ENCODE results near the gene PHETA2. TPM values are rescaled to one million over a fixed set of nuclear protein-coding genes. Genes with fewer than 3 reads are reported as not detected.

The PHETA2 gene
- total RNA-seq, 3 donors from 2014 or later (not counting 1 experiment from before 2014, with no cell fraction given): 1.2 to 2.3 (median 1.8) TPM

GRCh38 chr22:42041784-42042183 is 32.3 kb upstream of the PHETA2 start:
- no peak for DNase-seq
- Histone ChIP-seq H3K27ac (ENCODE audit: low read length) (no peak overlapping the region), H3K4me1 (ENCODE audit: control insufficient read depth, insufficient read depth, low read length) (no peaks in the 10 kb centered on the region), H3K36me3 (ENCODE audit: control insufficient read depth, insufficient read depth, low read length) (no peaks in the 10 kb centered on the region), H3K4me3 (ENCODE audit: low read length) (no peak overlapping the region), H3K9me3 (ENCODE audit: control insufficient read depth, insufficient read depth, low read length) (no peaks in the 10 kb centered on the region), H3K27me3 (ENCODE audit: control insufficient read depth, insufficient read depth, low read length) (no peaks in the 10 kb centered on the region)
- peaks cover 0 to 4% of the 10 kb centered on the region in 2 donors for H3K4me1 Mint-ChIP-seq
- no peak for TF ChIP-seq CTCF (IDR thresholded peaks at IDR 0.05)
- H3K9me3 Mint-ChIP-seq: peaks cover 5 to 8% of the 10 kb centered on the region in 2 donors
- intact Hi-C loops (cut with micrococcal nuclease): no loop called here
- H3K4me3 Mint-ChIP-seq: no peak overlapping the region
- no peak overlapping the region for H3K27ac Mint-ChIP-seq
- H3K36me3 Mint-ChIP-seq: peaks cover 10% of the 10 kb centered on the region
- ATAC-seq: no peak
- H3K27me3 Mint-ChIP-seq (ENCODE audit: low read depth in 2 of 2): no peaks in the 10 kb centered on the region

- intact Hi-C loops (cut with micrococcal nuclease): no loop called here
- Mint-ChIP-seq H3K9me3 (peaks cover 0 to under 1% of the 10 kb centered on the region in 2 donors), H3K36me3 (no peaks in the 10 kb centered on the region), H3K4me3 (no peak overlapping the region), H3K27me3 (ENCODE audit: low read depth in 2 of 2) (no peaks in the 10 kb centered on the region), H3K4me1 (no peaks in the 10 kb centered on the region), H3K27ac (no peak overlapping the region)
- no peak for TF ChIP-seq CTCF (IDR thresholded peaks at IDR 0.05)
- no peak for ATAC-seq
- H3K36me3 ChIP-seq (ENCODE audit: control insufficient read depth, insufficient read depth, low read length): no peaks in the 10 kb centered on the region
- no peak overlapping the region for H3K4me3 ChIP-seq (ENCODE audit: low read length)
- H3K9me3 ChIP-seq (ENCODE audit: control insufficient read depth, insufficient read depth, low read length): no peaks in the 10 kb centered on the region
- 77% methylated on average over 2 of the region's 2 CpGs for WGBS (ENCODE audit: insufficient coverage)
- no peak overlapping the region for H3K27ac ChIP-seq (ENCODE audit: low read length)
- no peaks in the 10 kb centered on the region for H3K4me1 ChIP-seq (ENCODE audit: control insufficient read depth, insufficient read depth, low read length)
- DNase-seq: no peak
- H3K27me3 ChIP-seq (ENCODE audit: control insufficient read depth, insufficient read depth, low read length): no peaks in the 10 kb centered on the region
Observed at GRCh38 chr22:42050641-42051180, 23.3 kb upstream of the PHETA2 start.

- no peaks in the 10 kb centered on the region for H3K36me3 ChIP-seq (ENCODE audit: control insufficient read depth, insufficient read depth, low read length)
- no peaks in the 10 kb centered on the region for H3K4me1 ChIP-seq (ENCODE audit: control insufficient read depth, insufficient read depth, low read length)
- peaks cover 15% of the 10 kb centered on the region for H3K36me3 Mint-ChIP-seq
- ATAC-seq: no peak
- H3K27ac ChIP-seq (ENCODE audit: low read length): no peak overlapping the region
- no peak overlapping the region for H3K27ac Mint-ChIP-seq
- no peak overlapping the region for H3K4me3 ChIP-seq (ENCODE audit: low read length)
- no peaks in the 10 kb centered on the region for H3K4me1 Mint-ChIP-seq
- WGBS (ENCODE audit: insufficient coverage): 85% methylated on average over 3 of the region's 3 CpGs
- no peak for DNase-seq
- peaks cover 7 to 9% of the 10 kb centered on the region in 2 donors for H3K9me3 Mint-ChIP-seq
- no peak for TF ChIP-seq CTCF (IDR thresholded peaks at IDR 0.05)
- H3K9me3 ChIP-seq (ENCODE audit: control insufficient read depth, insufficient read depth, low read length): no peaks in the 10 kb centered on the region
- intact Hi-C loops (cut with micrococcal nuclease): no loop called here
- H3K4me3 Mint-ChIP-seq: no peak overlapping the region
- no peaks in the 10 kb centered on the region for H3K27me3 ChIP-seq (ENCODE audit: control insufficient read depth, insufficient read depth, low read length)
- H3K27me3 Mint-ChIP-seq (ENCODE audit: low read depth in 2 of 2): no peaks in the 10 kb centered on the region
Observed at GRCh38 chr22:42052765-42053164, 21.3 kb upstream of the PHETA2 start.

Measured in natural killer cell (primary cell).